Measurements from ENCODE around the gene PARD3.

Gene PARD3

DNA sequence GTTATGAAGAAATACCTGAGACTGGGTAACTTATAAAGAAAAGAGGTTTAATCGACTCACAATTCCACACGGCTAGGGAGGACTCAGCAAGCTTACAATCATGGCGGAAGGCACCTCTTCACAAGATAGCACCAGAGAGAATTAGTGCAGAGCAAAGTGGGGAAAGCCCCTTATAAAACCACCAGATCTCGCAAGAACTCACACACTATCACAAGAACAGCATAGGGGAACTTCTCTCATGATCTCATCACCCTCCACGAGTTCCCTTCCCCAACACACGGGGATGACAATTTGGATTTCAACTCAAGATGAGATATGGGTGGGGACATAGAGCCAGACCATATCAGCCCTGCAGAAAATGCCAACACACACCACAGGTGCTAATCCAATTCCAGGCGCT, 218.7 kb downstream of the PARD3 start:
- in situ Hi-C loops (cut with MboI; ENCODE audit: low sequenced_read_pairs): no loop called here

DNA sequence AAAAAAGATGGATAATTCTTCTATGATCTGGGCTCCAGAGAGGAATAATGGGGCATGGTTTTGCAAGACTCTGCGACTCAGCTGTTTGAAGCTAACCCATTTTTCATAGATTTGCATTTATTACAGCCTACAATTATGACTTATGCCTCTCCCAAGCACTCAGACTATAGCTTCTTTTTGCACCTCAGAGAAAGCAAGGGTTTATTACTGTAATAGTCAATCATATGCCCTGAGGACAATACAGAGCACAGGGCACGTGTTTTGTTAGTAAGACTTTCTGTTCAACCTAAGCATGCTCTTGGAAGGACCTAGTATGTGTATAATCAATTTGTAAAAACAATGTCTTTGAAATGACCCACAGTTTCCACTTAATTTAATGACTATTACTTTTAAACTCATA, 221.2 kb downstream of the PARD3 start:
- in situ Hi-C loops (cut with MboI; ENCODE audit: low sequenced_read_pairs): no loop called here

DNA sequence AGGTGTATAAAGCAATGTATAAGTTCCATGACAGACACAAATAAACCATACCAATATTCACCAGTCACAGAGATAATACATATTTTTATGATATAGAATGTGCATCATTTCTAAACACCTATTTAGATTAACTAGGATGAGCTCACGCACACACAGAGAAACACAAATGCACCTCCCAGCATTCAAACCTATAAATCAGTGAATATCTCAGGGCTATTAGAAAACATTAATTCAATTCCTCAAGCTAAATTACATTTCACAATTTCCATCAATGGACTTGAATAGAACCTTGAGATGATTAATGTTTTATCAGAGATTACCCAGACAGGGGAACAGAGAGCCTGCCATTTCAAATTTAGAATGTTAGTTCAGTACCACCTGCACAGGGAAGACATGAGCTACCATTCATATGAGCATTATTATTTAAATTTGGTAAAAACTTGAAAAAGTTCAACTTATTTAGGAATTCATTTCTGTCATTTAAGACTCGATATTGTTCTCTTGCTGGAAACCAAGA, 221.7 kb downstream of the PARD3 start:
- in situ Hi-C loops (cut with MboI; ENCODE audit: low sequenced_read_pairs): no loop called here

DNA sequence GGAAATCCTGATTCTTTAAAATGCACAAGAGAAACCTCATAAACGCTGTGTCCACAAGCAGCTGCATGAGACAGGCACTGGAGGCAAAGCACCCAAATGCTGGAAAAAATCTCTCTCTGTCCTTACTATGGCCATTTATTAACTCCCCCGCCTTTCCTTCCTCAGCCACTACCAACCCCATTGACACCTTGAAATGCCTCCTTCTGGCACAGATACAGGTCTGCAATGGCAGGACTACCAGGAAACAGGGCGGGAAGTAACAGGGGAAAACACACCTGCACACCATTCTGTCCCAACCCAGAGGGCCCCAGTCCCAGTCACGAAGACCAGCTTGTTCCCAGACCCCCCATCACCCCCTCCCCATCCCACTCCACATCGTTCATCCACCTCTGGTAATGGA, 224.3 kb downstream of the PARD3 start:
- in situ Hi-C loops (cut with MboI; ENCODE audit: low sequenced_read_pairs): no loop called here

DNA sequence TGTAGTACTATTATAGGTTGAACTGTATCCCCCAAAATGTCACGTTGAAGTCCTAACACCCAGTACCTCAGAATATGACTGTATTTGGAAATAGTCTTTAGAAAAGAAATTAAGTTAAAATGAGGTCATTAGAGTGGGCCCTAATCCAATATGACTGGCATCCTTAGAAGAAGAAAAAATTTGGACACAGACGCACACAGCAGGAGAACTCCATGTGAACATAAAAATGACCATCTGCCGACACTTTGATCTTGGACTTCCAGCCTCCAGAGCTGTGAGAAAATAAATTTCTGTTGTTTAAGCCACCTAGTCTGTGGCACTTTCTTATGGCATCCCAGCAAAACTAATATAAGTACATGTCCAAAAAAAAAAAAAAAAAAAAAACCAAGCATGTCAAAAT, 225.8 kb downstream of the PARD3 start:
- in situ Hi-C loops (cut with MboI; ENCODE audit: low sequenced_read_pairs): no loop called here

DNA sequence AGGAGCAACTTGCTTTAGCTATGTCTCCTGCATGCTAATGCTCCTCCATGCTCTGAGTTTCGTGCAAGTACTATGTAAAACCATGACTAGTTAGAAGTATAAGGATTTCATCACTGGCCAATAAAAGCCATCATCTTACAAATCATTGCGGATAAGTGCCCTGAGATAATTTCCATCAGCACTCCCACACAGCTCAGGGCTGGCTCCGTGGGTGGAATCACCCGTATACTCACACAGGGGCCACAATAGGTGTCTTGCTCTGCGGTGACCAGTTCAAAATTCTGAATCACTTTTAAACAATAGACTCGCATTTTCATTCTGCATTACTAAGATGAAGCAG, 227.4 kb downstream of the PARD3 start:
- in situ Hi-C loops (cut with MboI; ENCODE audit: low sequenced_read_pairs): no loop called here

DNA sequence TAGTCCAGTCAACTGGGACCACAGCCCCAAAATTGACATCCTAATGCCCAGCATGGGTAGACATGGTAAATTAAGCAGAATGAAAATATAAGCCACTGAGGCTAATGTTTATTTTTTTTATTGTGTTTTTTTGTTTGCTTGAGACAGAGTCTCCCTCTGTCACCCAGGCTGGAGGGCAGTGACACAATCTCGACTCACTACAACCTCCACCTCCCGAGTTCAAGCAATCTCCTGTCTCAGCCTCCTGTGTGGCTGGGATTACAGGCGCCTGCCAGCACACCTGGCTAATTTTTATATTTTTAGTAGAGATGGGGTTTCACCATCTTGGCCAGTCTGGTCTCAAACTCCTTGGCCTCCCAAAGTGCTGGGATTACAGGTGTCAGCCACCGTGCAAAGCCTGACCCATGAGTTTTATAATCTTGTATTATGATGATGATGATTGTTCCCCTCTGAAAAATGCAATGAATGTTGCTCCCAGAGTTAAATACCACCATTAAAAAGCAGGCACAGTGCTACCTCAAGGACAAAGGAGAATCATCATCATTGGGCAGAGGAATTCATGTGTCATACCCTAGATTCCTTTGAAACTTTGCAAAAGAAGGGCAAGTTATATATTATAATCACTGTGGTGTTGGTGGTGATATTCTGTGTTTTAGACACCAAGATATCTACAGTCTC, 228.0 kb downstream of the PARD3 start:
- in situ Hi-C loops (cut with MboI; ENCODE audit: low sequenced_read_pairs): no loop called here

DNA sequence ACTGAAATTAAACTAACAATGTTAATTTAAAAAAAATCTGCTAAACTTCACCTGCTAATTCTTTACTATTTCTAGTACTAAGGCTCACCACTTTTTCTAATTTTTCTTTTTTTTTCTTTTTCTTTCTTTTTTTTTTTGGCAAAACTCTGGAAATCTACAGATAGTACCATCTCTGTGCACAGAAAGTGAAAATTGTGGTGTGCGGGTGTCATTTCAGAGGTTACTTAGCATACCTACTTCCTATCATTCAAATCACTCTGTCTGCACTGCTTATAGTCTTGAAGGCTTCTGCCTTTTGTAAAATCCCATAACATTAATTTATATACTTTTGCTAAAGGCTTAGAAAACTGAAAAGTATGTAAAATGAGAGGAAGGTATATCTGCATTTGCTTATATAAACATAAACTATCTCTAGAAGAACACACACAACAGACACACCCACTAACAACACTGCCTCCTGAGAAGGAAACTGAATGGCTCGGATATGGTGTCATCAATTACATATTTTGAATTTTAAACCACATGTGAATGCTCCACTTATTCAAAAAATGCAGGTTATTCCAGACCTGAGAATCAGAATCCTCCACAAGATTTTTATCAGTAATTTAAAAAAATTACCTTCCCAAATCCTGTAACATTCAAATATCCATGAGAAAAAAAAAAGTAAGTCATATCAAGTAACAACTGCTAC, 229.5 kb downstream of the PARD3 start:
- in situ Hi-C loops (cut with MboI; ENCODE audit: low sequenced_read_pairs): no loop called here

DNA sequence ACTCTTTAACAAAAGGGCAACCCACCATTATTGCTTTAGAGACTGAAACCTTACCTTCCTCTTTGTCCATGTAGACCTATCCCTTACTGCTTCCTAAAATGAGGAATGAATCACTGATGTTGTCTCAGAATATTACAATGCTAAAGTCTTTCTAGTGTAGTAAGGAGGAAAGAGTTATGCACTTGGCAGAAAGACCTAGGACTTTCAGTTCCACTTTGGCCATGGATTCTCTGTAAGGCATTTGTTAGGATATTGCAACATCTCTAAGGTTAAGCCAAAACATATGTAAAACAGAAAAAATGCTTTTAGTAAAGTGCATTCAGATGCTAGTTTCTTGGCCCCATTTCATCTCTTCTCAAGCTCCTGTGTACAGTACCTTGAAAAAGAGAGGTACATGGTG, 230.9 kb downstream of the PARD3 start:
- in situ Hi-C loops (cut with MboI; ENCODE audit: low sequenced_read_pairs): no loop called here

DNA sequence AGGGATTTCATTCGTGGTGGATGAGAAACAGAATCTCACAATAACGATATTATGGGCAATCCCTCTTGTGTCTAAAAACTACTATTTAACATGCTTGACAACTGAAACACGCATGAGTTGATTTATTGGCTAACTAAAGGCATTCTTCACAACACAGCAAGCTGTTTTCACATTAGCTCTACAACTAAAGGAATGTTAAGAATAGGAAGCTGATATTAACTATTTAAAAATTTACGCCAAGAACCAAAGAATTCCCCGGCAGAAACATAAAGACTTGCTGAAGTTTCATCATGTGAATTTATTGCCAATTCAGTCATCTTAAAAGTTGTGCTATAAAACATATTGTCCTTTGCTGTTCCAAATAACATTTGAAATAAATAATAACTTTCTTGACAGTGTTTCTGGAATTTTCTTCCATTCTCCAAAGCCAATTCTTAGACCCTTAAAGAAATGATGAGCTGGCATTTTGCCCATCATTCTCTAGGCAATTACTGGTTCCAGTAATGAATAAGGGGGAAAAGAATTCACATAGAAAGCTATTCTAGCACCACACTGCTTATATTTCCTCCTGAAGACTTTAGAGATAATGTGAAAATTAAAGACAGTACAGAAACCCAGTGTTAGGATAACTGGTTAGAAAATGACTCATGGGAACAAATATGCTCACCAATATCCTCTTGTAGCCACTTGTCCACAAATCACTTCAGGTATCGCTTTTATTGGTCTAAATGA, 233.1 kb downstream of the PARD3 start:
- in situ Hi-C loops (cut with MboI; ENCODE audit: low sequenced_read_pairs): no loop called here

DNA sequence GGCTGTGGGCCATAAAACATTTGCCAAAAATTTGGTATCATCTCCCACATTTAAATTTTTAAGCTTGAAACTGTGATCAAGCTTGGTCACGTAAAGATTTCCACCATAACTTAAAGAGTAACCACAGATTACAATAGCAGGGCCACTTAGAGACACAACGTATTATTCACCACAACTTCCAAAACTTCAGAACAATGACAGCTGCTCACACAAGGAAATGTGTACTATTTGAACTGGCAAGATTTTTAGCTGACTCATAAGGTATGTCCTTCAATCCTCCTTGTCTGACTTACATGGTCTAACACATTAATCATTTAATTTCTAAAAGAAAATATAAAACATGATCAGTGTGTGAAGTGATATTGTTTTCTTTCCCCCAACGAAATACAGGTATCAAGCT, 234.5 kb downstream of the PARD3 start:
- in situ Hi-C loops (cut with MboI; ENCODE audit: low sequenced_read_pairs): no loop called here

DNA sequence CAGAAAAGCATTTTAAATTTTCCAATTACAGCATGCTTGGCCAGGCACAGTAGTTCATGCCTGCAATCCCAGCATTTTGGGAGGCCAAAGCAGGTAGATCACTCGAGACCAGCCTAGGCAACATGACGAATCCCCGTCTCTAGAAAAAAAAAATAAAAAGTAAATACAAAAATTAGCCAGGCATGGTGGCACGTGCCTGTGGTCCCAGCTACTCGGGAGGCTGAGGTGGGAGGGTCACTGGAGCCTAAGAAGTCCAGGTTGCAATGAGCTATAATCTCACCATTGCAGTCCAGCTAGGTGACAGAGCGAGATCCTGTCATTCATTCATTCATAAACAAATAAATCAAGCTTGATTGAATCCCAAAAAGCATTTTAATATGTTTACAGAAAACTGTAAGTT, 234.9 kb downstream of the PARD3 start:
- in situ Hi-C loops (cut with MboI; ENCODE audit: low sequenced_read_pairs): no loop called here

DNA sequence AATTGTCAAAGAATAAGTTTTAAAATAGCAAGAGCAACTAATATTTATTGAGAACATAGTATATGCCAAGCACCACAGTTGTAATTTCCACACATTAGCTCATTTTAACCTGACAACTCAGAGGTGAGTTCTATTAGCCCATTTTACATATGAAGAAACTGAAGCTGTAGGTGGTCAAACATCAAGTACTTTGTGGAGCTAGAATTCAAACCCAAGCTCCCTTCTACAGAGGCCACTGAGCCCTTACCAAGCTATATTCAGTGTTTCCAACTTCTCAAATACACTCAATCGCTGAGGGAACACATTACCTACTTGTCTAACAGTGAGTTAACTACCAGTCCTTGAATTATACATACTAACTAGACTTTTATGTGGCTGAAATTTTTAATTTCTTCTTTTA, 236.6 kb downstream of the PARD3 start:
- in situ Hi-C loops (cut with MboI; ENCODE audit: low sequenced_read_pairs): no loop called here

DNA sequence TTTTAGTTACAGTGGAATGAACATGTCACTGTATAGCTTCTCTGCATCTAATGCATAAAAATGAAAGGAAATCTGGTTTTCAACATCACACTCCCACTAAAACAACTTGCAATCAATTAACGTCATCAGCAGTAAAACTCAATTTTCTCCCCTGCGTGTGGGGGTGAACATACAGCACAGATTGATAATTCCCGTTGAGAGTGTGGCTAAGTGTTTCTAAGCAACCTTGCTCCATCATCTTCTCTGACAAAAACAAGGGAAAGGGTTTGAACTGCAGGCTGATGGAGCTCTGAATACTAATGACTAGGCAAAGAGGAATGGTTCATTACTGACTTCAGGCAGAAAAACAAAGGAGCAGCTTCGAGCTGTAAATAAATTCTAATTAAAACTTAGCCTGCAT, 238.3 kb downstream of the PARD3 start:
- in situ Hi-C loops (cut with MboI; ENCODE audit: low sequenced_read_pairs): no loop called here

DNA sequence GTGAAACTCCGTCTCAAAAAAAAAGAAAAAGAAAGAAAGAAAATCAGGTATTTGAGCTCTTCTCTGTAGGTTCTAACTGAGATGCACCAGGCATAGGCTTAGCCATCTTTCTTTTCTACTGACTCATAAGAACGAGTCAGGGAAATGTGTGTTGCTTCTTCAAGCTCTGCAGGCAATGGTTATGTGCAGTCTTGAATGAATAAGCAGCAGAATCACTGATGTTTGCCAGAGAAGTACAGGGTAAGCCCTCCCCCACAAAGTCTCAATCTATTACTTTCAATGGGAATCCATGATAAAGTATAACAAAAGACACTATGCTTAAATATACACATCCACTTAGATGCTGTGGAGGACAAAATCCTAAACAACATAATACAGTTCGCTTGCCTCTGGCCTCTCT, 239.2 kb downstream of the PARD3 start:
- in situ Hi-C loops (cut with MboI; ENCODE audit: low sequenced_read_pairs): no loop called here

DNA sequence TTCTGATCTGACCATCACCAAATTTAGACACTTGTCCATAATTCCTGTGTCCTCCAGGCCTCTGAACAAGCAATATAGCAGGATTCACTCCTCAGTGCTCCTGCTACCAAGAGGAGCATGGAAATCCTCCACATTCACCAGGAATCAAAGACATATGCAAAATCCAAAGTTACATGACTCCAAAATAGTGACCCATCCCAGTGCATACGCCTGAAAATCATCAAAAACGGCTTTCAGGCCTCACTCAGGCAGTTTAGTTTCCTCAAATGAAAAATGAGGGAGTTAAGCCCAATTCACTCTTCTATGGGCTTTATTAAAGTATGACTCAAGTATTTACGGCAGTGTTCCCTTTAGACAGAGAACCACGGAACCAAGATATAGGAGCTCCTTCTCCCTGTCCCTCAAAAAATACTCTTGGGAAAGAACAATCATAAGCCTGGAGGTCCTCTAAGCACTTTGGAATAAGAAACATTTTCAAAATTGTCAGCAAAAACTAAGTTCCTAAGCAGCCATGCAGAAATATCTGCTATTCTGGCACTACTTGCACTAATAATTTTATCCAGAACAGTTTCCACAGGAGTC, 240.7 kb downstream of the PARD3 start:
- in situ Hi-C loops (cut with MboI; ENCODE audit: low sequenced_read_pairs): no loop called here

DNA sequence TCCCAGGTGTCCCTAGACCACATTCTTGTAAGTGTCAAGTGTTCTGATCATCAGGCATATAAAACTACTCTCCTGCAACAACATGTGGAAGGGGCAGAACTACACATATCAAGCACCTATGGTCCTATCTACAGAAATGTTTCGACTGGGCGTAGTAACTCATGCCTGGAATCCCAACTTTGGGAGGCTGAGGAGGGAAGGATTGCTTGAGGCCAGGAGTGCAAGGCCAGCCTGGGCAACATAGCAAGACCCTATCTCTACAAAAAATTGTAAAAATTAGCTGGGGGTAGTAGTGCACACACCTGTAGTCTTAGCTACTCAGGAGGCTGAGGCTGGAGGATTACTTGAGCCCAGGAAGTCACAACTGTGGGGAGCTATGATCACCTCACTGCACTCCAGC, 244.2 kb downstream of the PARD3 start:
- in situ Hi-C loops (cut with MboI; ENCODE audit: low sequenced_read_pairs): no loop called here

DNA sequence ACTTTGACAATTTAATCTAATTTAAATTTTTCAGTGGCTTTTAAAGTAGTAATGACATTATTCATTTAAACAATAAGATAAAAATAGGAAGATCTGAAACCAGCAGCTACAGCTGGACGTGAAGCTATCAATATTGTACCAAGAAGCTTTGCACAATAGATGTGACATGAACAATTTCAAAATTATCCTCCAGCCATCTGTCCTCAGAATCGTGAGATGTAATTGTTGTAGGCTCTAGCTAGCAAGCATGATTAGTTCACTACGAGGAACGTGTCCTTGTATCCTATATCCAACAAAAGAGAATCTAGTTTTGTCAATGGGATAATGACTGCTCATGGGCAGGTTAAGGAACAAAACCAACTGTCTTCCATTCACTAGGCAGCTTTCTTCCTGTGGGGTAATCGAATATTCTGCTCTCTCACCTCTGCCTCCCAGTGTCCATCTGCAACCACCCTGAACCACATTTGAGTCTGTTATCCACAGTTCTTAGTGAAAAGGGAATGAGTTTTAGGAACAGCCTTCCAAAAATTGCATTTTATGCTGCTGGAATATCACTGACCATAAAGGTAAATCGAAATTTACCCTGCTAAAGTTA, 247.3 kb downstream of the PARD3 start:
- in situ Hi-C loops (cut with MboI; ENCODE audit: low sequenced_read_pairs): no loop called here

DNA sequence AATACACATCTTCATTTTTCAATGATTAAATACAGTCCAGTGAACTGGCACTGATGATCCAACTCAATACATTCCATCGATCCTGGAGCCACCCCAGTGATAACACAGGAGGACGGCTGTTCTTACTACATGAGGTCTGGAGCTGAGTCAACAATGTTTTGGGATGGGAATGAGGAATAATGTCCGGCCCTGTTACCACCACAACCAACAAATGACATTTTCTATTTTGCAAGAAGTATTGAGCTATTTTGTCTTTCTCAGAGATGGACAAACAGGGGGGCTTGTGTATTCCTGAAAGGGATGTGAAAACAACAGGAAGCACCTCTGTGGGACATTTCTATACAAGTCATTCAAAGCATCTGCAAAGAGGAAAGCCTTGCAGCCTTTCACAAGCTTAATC, 249.2 kb downstream of the PARD3 start:
- in situ Hi-C loops (cut with MboI; ENCODE audit: low sequenced_read_pairs): no loop called here

DNA sequence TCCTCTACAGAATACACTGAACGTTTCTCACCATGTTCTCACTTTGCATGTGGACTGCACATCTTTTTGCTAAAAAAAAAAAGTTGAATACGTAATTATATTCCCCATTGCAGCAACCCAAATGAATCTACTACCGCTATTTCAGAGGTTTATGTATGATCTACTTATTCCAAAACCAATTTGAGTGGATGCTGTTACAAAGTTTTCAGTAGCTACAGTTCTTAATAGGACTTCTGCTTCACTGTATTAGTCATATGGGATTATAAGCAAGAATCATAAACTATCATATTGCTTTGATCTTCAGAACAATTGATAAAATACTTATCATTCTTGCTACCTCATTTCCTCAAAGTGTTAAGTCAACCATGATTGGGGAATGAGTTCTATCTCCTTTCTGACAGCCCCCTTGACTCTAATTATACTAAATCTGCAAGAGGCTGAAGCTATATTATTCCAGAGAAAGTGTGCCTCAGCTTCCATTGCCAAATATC, 257.0 kb downstream of the PARD3 start:
- in situ Hi-C loops (cut with MboI; ENCODE audit: low sequenced_read_pairs): no loop called here

DNA sequence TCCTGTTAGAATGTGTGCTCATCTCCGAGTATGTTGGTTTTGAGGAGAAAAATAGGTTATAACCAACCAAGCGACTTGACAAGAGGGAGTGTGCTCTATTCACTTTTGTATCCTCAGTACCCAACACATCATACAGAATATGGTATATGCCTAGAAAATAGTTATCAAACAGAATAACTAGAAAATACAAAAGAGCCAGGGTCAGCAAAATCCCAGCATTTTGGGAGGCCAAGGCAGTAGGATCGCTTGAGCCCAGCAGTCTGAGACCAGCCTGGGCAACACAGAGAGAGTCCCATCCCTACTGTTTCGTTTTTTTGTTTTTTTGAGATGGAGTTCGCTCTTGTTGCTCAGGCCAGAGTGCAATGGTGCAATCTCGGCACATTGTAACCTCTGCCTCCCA, 257.9 kb downstream of the PARD3 start:
- in situ Hi-C loops (cut with MboI; ENCODE audit: low sequenced_read_pairs): no loop called here
